ENCODE measurements around the gene ADAMTS17.
"Not testable (repeated sequence)": the region's sequence is repeated elsewhere in the genome, so short reads cannot be mapped to it uniquely, and the experiment has no call there.

Gene ADAMTS17

GRCh38 chr15:100108346-100108745, 233.4 kb downstream of the ADAMTS17 start:
- DNase-seq (ENCODE audit: low read depth): no peak

- DNase-seq (ENCODE audit: low read depth): no peak
Measured at GRCh38 chr15:100107606-100108225, 234.1 kb downstream of the ADAMTS17 start.

DNA sequence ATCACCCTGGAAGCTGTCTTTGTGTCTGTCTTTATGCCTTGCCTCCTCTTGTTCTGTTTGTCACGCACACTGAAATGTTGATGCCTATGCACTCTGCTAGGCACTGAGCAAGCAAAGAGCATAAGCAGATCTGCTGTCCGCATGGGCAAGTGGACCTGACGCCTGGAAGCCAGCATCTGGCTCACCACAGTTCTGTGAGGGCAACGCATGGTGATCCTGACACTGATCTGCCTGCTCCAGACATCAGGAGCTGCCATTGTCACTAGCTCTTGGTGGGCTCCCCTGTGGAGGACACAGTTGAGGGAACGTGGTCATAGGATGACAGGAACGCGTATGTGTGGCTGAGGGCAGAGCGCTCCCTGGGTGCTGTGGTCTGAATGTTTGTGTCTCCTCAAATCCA, 234.6 kb downstream of the ADAMTS17 start:
- no peak for DNase-seq (ENCODE audit: low read depth)

- DNase-seq (ENCODE audit: low read depth): no peak
Measured at GRCh38 chr15:100106732-100107131, 235.0 kb downstream of the ADAMTS17 start.

DNA sequence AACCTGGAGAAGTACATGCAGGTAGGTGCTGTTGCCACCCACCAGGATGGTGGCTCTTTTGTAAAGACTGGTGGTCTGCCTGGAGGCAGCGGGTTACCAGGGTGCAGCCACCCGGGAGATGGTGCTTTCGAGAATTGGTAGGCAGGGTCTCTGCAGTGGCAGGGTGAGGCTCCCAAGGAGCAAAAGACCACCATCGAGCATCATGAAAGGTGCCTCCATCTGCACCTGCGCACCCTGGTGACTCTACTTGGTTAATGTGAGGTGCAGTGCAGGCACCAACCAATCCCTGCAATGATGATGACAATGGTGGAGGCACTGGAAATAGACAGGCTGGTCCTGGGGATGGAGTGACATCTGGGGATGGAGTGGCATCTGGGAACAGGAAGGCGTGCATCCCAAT, 236.7 kb downstream of the ADAMTS17 start:
- DNase-seq (ENCODE audit: low read depth): no peak

- no peak for DNase-seq (ENCODE audit: low read depth)
Measured at GRCh38 chr15:100104245-100104644, 237.5 kb downstream of the ADAMTS17 start.

DNA sequence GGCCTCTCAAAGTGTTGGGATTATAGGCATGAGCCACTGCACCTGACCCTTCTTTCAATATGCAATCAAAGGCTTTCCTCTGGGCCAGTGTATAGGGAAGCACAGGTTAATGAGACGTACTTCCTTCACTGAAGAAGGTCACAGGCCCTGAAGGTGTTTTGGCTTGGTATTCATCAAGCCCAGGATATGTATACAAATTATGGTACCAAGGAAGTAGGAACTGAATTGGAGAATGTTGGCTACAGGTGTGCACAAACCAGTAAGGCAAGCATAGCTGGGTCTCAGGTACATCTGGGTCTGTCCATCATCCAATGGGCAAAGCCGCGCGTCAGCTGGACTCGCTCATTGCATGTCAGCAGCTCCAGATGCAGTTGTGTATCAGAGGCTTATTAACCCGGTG, 237.9 kb downstream of the ADAMTS17 start:
- DNase-seq (ENCODE audit: low read depth): no peak

GRCh38 chr15:100101426-100102089, 240.2 kb downstream of the ADAMTS17 start:
- no peak for DNase-seq (ENCODE audit: low read depth)

DNA sequence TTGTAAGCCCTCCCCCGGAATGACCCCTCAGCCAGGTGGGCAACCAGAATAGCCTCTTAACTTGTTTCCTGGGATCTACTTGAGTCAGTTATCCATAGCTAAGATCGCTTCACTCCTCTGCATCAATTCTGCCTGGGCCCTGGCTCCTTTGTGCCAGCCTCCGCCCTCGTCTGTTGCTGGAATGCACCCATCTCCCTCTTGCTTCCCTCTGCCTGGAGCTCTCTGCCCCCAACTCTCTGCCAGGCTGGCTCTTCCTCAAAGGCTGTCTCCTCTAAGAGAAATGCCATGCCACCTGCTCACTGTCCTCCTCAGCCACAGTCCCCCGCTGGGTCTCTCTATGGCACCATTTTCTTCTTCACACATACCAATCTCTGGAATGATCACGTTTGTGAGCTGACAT, 240.8 kb downstream of the ADAMTS17 start:
- DNase-seq (ENCODE audit: low read depth): no peak

DNA sequence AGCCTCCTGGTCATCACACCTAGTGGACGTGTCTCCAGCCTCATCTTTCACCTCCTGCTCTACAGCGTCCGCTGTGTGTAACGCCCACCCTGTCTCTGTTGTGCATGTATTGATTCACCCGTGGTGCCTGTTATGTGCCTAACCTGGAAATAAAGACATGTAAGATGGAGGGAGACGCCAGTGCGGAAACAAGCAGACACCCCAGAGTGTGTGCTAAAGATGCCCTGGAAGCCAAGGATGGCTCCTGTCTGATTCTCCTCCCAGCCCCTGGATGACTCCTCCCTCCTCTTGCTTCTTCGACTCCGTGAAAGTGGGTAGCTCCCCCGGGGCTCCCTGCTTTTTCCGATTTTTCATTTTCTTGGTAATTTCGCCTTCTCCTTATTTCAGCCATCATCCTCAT, 241.8 kb downstream of the ADAMTS17 start:
- no peak for DNase-seq (ENCODE audit: low read depth)

- DNase-seq (ENCODE audit: low read depth): no peak
Measured at GRCh38 chr15:100098705-100099104, 243.1 kb downstream of the ADAMTS17 start.

DNA sequence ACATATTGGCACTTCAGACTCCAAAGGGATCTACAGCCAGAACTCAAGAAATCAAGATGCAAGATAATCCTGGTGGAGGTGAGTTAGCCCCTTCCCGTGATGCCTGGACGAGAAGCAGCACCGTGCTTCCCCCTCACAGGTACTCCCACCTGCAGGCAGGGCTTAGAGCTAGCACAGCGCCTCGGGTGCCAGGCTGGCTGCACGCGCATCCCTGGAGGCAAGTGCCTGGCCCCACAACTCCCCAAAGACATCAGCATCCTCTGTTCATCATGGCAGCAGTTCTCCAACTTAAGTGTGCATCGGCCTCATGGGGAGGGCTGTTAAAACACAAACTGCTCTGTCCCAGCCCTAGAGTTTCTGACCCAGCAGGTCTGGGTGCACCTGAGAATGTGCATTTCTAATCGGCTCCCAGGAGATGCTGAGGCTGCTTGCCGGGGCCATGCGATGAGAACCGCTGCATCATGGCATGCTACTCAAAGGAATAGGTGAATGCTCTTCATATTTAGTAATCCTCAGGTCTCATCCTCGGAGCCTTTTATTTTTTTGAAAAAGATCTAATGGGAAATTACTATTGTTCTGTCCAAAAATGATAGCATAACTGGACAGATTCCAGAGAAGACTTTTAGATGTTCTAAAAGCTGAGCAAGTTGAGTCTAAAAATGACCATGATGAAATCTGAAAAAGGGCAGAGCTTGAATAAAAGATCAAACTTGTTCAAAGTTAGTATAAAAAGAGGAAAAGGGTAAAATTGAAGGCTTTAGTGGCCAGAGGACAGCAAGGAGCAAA, 244.2 kb downstream of the ADAMTS17 start:
- no peak for DNase-seq (ENCODE audit: low read depth)

DNA sequence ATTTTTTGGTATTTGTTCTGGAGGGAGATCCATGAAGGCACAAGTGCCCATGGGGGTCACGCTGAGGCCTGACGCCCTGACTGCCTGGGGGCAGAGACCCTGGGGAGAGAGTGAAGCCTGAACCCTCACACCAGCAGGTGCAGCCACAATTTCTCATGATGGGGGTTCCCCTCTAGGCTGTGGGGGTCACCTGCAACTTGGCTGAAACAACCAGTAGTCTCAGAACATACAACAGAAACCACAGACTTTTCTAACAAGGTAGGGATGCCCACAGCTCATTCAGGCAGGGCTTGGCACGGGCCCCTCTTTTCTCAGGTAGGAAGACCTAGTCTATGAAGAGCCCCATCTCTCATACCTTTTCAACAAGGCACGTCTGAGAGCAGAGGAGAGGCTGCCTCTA, 245.1 kb downstream of the ADAMTS17 start:
- no peak for DNase-seq (ENCODE audit: low read depth)

- no peak for DNase-seq (ENCODE audit: low read depth)
Measured at GRCh38 chr15:100096248-100096600, 245.6 kb downstream of the ADAMTS17 start.

GRCh38 chr15:100095541-100096247, 246.1 kb downstream of the ADAMTS17 start:
- DNase-seq (ENCODE audit: low read depth): no peak

DNA sequence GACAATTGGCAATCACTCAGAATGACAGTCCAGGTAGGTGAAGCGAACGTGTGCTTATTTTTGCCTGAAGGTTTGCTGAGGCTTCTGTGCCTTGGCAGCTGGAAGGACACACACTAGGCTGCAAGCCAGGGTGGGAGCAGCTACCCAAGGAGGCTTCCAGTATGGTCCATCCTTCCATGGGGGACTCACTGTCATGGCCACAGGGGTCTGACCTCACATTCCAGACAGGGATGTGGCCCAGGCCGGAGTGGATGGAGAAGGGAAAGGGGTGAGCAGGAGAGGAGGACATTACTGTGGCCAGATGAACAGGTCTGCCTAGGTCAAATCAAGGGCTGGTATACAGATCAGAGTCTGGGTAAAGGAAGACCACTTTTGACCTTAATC, 247.7 kb downstream of the ADAMTS17 start:
- no peak for DNase-seq (ENCODE audit: low read depth)

- no peak for DNase-seq (ENCODE audit: low read depth)
Measured at GRCh38 chr15:100093211-100094126, 248.3 kb downstream of the ADAMTS17 start.

GRCh38 chr15:100092034-100092433, 249.7 kb downstream of the ADAMTS17 start:
- DNase-seq (ENCODE audit: low read depth): no peak

DNA sequence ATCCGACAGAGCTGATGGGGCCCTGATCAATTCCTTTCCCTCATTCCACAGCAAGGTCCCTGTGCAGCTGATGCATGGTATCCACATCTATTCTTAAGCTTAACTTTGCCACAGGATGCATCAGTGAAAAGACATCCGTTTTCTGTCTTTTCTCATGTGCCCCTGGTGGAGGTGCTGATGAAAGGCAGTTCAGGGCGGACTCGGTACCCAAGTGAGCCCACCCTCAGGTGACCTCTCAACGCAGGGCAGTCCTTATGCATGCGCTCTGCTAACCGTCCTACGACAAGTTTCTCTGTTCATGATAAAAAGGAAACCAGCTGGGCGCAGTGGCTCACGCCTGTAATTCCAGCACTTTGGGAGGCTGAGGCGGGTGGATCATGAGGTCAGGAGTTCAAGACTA, 251.4 kb downstream of the ADAMTS17 start:
- no peak for DNase-seq (ENCODE audit: low read depth)

DNA sequence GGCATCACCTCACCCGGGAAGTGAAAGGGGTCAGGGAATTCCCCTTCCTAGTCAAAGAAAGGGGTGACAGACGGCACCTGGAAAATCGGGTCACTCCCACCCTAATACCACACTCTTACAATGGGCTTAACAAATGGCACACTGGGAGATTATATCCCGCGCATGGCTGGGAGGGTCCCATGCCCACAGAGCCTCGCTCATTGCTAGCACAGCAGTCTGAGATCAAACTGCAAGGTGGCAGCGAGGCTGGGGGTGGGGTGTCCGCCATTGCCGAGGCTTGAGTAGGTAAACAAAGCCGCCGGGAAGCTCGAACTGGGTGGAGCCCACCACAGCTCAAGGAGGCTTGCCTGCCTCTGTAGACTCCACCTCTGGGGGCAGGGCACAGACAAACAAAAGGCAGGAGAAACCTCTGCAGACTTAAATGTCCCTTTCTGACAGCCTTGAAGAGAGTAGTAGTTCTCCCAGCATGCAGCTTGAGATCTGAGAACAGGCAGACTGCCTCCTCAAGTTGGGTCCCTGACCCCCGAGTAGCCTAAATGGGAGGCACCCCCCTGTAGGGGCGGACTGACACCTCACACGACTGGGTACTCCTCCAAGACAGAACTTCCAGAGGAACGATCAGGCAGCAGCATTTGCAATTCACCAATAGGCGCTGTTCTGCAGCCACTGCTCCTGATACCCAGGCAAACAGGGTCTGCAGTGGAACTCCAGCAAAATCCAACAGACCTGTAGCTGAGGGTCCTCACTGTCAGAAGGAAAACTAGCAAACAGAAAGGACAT, 257.5 kb downstream of the ADAMTS17 start:
- not testable (repeated sequence) for DNase-seq (ENCODE audit: low read depth)

- no peak for DNase-seq (ENCODE audit: low read depth)
Measured at GRCh38 chr15:100083572-100083971, 258.2 kb downstream of the ADAMTS17 start.

Data from activated T-helper 9 cell treated with anti-CD3 and anti-CD28 coated beads, Interleukin-2, amount 50 U/mL, for 16 hours (primary cell).